Measurements from ENCODE around the gene BSG. TPM values are rescaled to one million over a fixed set of nuclear protein-coding genes. Genes with fewer than 3 reads are reported as not detected.

Gene BSG
- total and polyA plus RNA-seq, 2 experiments from 2014 or later: 545 to 1,282 TPM

- H3K9me3 ChIP-seq (ENCODE audit: low read depth): no peaks in the 10 kb centered on the region
- no peaks in the 10 kb centered on the region for H3K4me1 ChIP-seq (ENCODE audit: insufficient read depth)
- H3K9me2 ChIP-seq (replicated peaks; ENCODE audit: insufficient read depth): no peaks in the 10 kb centered on the region
- H3K79me2 ChIP-seq: no peaks in the 10 kb centered on the region
- no peak overlapping the region for H3K4me3 ChIP-seq
- no peak for TF ChIP-seq EZH2phosphoT487 (IDR thresholded peaks at IDR 0.05; ENCODE audit: low read depth, severe bottlenecking, unreplicated experiment)
- no peak for TF ChIP-seq CTCF (IDR thresholded peaks at IDR 0.05; ENCODE audit: poor library complexity)
- TF ChIP-seq EZH2 (IDR thresholded peaks at IDR 0.05; ENCODE audit: borderline replicate concordance): no peak
- no peak overlapping the region for H2AFZ ChIP-seq
- no peaks in the 10 kb centered on the region for H4K20me1 ChIP-seq (ENCODE audit: insufficient read depth, poor library complexity, severe bottlenecking)
- 91% methylated on average over 17 of the region's 18 CpGs for WGBS (ENCODE audit: low lambda C conversion rate, missing lambda C conversion rate)
- DNase-seq (ENCODE audit: low spot score): no peak
- H3K27me3 ChIP-seq: peaks cover 35% of the 10 kb centered on the region
- no peak overlapping the region for H3K4me2 ChIP-seq
- no peaks in the 10 kb centered on the region for H3K36me3 ChIP-seq (replicated peaks; ENCODE audit: insufficient read depth, low read depth)
- no peak overlapping the region for H3K27ac ChIP-seq
Observed at GRCh38 chr19:593055-593454, 20.7 kb downstream of the BSG start.

GRCh38 chr19:593505-593904, 21.1 kb downstream of the BSG start:
- Histone ChIP-seq H3K27me3 (peaks cover 31% of the 10 kb centered on the region), H3K4me3 (no peak overlapping the region), H2AFZ (no peak overlapping the region), H3K9me3 (ENCODE audit: low read depth) (no peaks in the 10 kb centered on the region), H3K9me2 (replicated peaks; ENCODE audit: insufficient read depth) (no peaks in the 10 kb centered on the region), H3K79me2 (no peaks in the 10 kb centered on the region), H3K4me1 (ENCODE audit: insufficient read depth) (no peaks in the 10 kb centered on the region), H3K36me3 (replicated peaks; ENCODE audit: insufficient read depth, low read depth) (no peaks in the 10 kb centered on the region), H4K20me1 (ENCODE audit: insufficient read depth, poor library complexity, severe bottlenecking) (no peaks in the 10 kb centered on the region), H3K27ac (no peak overlapping the region), H3K4me2 (no peak overlapping the region)
- no peak for DNase-seq (ENCODE audit: low spot score)
- WGBS (ENCODE audit: low lambda C conversion rate, missing lambda C conversion rate): 70% methylated on average over 9 of the region's 9 CpGs
- no peak for TF ChIP-seq CTCF (IDR thresholded peaks at IDR 0.05; ENCODE audit: poor library complexity)
- TF ChIP-seq EZH2phosphoT487 (IDR thresholded peaks at IDR 0.05; ENCODE audit: low read depth, severe bottlenecking, unreplicated experiment): no peak
- TF ChIP-seq EZH2 (IDR thresholded peaks at IDR 0.05; ENCODE audit: borderline replicate concordance): no peak

GRCh38 chr19:594265-594870, 22.0 kb downstream of the BSG start:
- no peaks in the 10 kb centered on the region for H3K79me2 ChIP-seq
- H3K4me3 ChIP-seq: no peak overlapping the region
- H3K4me1 ChIP-seq (ENCODE audit: insufficient read depth): no peaks in the 10 kb centered on the region
- H3K9me2 ChIP-seq (replicated peaks; ENCODE audit: insufficient read depth): no peaks in the 10 kb centered on the region
- H2AFZ ChIP-seq: no peak overlapping the region
- DNase-seq (ENCODE audit: low spot score): no peak
- no peak for TF ChIP-seq CTCF (IDR thresholded peaks at IDR 0.05; ENCODE audit: poor library complexity)
- TF ChIP-seq EZH2phosphoT487 (IDR thresholded peaks at IDR 0.05; ENCODE audit: low read depth, severe bottlenecking, unreplicated experiment): no peak
- H3K27me3 ChIP-seq: peaks cover 22% of the 10 kb centered on the region
- 85% methylated on average over 23 of the region's 24 CpGs for WGBS (ENCODE audit: low lambda C conversion rate, missing lambda C conversion rate)
- H3K4me2 ChIP-seq: no peak overlapping the region
- no peaks in the 10 kb centered on the region for H4K20me1 ChIP-seq (ENCODE audit: insufficient read depth, poor library complexity, severe bottlenecking)
- no peak overlapping the region for H3K27ac ChIP-seq
- no peaks in the 10 kb centered on the region for H3K9me3 ChIP-seq (ENCODE audit: low read depth)
- H3K36me3 ChIP-seq (replicated peaks; ENCODE audit: insufficient read depth, low read depth): no peaks in the 10 kb centered on the region

All from hepatocyte (in vitro differentiated cells).